HG02970 (cell line): ENCODE measurements around the gene ZCCHC24.

Experiments used
- ATAC-seq: cut with Tn5 transposase; IDR thresholded peaks from one replicate; pipeline ENCODE4 v1.9.1; 2021; ENCODE audit warnings: mild to moderate bottlenecking, moderate library complexity, moderate number of reproducible peaks; ENCODE audit not compliant: unreplicated experiment, low FRiP score

Gene ZCCHC24

DNA sequence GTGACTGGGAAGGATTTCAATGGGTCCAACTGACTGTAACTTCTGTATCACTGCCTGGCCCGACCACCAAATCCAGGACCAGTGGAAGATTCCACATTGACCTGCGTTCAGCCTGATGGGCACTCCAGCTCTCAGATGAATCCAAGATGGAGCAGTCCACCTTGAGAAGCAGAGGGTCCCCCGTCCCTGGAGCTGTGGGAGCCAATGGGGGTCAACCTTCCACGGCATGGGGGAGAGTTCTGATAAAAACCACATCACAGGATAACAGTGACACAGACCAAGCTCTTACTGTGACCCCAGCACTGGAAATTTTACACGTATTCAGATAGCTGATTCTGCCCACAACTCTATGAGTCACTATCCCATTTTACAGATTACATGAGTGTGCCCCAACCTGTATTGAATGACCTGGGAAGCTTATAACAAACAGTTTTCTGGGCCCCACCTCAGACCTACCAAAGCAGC lies 11.2 kb downstream of the ZCCHC24 start:
- no peak for ATAC-seq

DNA sequence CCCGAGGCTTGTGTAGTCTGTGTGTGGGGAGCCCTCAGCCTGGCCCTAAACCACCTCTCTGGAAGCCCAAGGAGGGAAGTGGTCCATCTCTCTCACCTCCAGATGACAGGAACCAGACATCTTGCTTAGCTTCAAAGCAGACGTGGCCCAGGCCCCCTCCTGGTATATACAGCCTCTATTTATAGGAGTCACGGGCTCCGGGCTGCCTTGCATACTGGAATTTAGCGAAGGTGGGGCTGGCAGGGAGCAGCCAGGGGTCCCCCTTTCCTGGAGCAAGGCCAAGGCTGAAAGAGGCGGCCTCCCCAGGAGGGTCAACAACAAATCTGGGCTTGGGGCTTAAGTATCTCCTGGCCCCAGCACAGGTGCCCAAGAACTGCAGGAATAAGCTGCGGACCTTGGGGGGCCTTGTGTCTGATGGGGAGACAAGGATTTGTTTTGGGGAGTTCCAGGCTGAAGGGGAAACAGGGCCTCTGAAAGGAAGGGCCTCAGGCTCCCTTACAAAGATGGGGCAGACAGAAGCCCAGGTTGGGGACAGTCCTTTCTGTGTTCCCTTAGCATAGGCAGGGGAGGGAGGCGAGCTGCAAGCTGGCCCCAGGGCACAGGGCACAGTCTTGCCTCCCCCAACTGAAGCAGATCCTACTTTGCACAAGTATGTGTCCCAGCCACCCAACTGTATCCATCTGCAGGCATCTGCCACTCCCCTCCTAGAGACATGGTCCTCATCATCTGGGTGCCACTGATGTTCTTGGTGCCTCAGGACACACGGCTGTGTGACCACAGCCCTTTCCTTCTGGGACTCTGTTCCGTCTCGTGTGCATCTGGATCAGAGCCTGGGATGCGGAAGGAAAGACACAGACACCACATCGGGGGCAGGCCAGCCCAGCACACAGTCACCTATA lies 11.9 kb downstream of the ZCCHC24 start:
- no peak for ATAC-seq

DNA sequence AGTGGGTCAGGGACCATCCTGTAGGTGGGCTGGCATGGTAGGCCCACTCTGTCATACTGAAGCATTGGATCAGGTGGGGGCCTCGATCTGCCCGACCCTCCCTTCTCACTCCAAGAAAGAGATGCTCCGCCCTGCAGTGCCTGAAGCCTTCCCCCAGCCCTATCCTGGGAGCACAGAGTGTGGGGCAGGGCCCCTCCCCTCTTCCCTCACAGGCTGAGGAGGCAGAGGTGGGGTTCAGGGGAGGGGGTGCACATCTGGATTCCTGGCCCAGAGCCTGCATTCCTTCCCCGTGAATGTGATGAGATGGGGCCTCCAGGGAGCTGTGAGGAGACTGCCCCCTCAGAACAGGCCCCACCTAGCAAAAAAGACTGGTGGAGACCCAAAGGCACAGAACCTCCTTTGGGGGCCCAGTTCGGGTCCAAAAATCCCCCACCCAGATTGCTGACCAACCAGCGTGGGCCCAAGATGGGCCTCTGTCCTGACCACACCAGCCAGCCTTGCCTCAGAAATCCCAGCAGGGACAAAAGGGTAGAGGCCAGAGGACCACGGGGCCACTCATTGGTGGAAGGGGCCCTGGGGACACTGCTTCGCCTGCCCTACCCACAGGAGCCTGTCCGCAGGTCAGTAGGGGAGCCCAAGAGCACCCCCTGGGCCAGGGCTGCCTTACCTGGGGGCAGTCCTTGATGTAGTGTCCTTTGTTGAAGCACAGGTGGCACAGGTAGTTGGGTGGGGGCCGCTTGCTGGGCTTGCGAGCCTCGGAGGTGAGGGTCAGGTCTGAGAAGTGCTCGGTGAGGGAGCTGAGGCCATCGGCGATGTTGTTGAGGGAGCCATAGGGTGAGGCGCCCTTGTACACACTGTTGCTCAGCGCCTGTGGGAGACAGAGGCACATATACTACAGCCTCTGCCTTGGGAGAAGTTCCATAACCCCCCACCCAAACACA lies 13.3 kb downstream of the ZCCHC24 start:
- ATAC-seq: no peak

GRCh38 chr10:79431428-79431827 lies 14.0 kb downstream of the ZCCHC24 start:
- no peak for ATAC-seq

DNA sequence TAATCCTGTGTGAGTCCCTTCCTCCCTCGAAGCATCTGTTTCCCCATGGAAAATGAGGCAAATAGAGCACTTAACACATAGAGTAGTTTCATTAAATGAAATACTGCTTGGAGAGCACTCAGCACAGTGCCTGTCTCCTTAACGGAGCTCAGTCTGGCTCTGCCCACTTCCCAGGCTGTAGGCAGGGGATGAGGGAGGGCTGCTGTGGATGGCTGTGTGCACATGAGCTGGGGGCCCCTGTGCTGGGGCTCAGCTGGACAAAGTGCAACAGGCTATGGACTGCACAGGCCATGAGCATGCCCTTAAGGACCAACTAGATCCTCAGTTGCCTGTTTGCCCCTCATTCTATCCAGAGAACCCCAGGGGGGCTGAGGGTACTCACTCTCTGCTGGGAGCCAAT lies 14.5 kb downstream of the ZCCHC24 start:
- no peak for ATAC-seq

GRCh38 chr10:79430325-79430905 lies 15.0 kb downstream of the ZCCHC24 start:
- no peak for ATAC-seq

GRCh38 chr10:79429751-79430150 lies 15.7 kb downstream of the ZCCHC24 start:
- ATAC-seq: no peak

DNA sequence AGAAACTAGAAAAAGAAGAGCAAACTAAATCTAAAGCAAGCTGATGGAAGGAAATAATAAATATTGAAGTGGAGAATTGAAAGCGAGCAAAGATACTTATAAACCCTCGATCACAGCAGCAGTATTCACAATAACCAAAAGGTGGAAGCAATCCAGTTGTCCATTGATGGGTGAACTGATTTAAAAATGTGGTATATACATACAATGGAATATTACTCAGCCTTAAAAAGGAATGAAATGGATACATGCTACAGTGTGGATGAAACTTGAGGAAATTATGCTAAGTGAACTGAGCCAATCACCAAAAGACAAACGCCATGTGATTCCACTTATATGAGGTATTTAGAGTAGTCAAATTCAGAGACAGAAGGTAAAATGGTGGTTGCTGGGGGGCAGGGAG lies 17.5 kb downstream of the ZCCHC24 start:
- ATAC-seq: no peak

DNA sequence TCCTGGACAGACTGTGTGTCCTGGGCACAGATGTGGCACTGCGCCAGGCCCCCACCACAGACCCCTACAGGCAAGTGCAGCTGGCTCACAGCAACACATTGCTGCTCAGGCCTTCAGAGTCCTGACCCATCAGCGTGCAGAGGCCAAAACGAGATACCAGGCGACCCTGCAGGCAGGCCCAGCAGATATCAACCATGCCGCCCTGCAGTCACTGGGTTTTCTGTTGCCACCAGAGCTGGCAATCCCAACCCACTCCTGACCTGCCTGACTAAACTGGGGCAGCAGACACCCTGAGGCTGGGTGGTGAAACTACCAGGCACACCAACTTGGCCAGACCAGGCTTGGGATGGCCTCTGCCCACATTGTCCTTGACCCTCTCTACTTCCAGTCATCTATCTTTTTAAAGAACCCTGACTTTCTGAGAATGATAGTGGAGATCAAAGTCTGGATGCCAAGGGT lies 20.3 kb downstream of the ZCCHC24 start:
- no peak for ATAC-seq

- no peak for ATAC-seq
Observed at GRCh38 chr10:79424221-79425073, 21.0 kb downstream of the ZCCHC24 start.

DNA sequence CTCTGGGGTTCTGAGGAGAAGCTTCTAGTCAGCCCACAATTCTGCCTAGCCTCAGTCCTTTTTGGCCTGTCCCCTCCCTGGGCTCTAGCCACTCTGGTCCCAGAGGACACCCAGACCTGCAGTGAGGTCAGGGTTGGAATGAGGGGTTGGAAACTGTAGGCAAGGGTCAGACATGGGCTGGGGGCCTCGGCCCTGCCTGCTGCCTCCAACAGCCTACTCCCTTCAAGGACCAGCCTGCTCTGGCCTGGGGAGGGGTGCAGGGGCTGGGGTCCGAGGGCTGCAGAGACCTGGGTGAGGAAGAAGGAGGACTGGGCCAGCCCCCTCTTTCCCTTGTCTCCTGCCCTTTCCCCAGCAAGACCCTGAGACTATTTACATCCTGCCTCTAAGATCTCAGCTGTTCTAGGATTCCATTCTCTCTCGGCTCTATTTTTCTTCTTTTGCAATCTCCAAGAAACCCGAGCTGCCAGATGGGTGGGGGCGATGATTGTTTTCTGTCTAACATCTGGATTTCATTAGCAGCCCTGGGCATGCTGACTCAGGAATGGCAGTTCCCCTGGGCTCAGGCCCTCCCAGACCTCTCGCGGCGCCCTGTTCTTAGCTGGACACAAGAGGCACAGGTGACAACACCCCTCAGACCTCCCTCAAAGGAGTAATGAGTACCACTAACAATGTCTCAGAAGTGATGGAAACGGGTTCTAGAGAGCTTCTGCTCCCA lies 23.1 kb downstream of the ZCCHC24 start:
- ATAC-seq: no peak

DNA sequence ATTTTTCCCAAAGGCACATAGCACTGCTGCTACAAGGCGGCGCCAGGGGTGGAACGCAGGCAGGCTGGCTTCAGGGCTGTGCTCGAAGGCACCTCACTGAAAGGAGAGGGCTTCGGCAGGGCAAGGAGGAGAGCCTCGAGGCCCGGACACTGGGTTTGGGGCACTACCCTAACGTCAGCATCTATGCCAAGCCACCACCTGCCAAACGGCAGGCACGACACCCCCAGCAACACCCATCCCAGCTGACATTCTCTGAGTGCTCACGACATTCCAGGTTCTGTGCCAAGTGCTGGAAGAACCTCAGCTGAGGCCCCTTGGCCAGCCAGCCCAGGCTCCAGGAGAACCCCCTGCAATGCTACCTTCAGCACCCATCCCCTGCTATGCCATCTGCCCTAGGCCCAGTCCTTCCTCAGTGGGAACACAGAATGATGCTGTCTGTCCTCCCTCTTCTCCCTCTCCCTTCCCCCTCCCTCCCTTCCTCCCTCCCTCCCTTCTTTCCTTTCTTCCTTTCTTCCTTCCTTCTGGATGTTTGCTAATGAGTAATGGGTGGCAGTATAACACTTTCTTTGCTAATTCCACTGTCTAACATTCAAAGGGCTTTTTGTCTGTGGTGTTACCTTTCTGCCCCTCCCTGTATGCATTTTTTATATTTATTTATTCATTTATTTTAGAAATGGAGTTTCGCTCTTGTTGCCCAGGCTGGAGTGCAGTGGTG lies 24.3 kb downstream of the ZCCHC24 start:
- ATAC-seq: no peak

GRCh38 chr10:79418886-79419595 lies 26.4 kb downstream of the ZCCHC24 start:
- no peak for ATAC-seq

DNA sequence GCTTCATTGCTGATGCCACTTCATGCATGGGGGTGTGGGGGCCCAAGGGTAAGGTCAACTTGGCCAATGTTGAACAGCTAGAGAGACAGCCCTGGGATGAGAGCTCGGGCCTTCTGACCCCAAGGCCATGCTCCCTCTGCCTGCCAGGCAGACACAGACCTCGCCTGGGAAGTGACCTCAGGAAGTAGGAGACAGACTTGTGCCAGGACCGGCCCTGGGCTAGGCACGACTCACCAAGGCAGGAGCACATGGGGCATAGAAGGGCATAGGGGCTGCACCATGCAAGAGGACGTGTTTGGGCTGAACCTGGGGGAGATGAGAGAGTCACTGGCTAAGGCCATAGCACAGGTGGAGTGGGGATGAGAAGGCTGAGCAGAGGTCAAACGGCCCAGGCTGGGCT lies 27.1 kb downstream of the ZCCHC24 start:
- ATAC-seq: no peak

DNA sequence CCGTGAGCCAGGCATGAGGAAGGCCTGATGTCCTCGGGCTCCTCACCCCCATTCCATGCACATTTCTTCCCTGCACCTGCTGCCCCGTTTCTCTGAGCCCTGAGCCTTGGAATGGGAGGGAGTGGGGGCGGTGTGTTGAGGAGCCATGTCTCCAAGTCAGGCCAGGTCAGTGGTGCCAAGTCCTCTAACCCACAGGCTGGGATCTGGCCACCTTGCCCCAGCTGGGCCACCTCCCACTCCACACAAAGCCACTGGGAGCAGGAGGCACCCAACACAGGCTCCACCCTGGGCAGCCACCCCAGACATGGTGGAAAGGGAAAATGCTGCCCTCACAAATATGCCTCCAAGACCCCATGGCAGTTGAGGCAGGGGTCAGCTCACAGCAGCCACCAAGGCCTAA lies 27.7 kb downstream of the ZCCHC24 start:
- ATAC-seq: no peak

- ATAC-seq: no peak
Observed at GRCh38 chr10:79417266-79417665, 28.2 kb downstream of the ZCCHC24 start.

GRCh38 chr10:79416578-79417255 lies 28.7 kb downstream of the ZCCHC24 start:
- no peak for ATAC-seq
